Gastrocnemius medialis (tissue), 4 donors: Measurements from ENCODE around the gene DSCAML1. TPM values are rescaled to one million over a fixed set of nuclear protein-coding genes. Genes with fewer than 3 reads are reported as not detected.

Experiments used
- ATAC-seq, 2 donors: fragments of 150-250 bp; one replicate each; pipeline ENCODE4 v1.9.1; 2016
- DNase-seq, 2 donors: peaks; one replicate each; pipeline ENCODE4 v3.0.0-alpha.2; 2019
- H3K27ac ChIP-seq, 4 donors: fragments of 200-600 bp; sonication (generic); 1 replicate in 1 of 4; 2 replicates in 3 of 4; pipeline ENCODE4 v1.5.1; 2016 to 2018; ENCODE audit warnings: mild to moderate bottlenecking in 2 of 4, moderate library complexity in 1 of 4
- H3K27me3 ChIP-seq, 3 donors: fragments of 200-600 bp; sonication (generic) in 2 of 3; 1 replicate in 1 of 3; 2 replicates in 2 of 3; pipeline versions ENCODE4 v1.5.1 to v1.6.0; 2016 to 2019; ENCODE audit warnings: mild to moderate bottlenecking in 1 of 3, moderate library complexity in 1 of 3
- H3K36me3 ChIP-seq, 2 donors: fragments of 200-600 bp; sonication (generic) in 1 of 2; one replicate each; pipeline ENCODE4 v1.5.1; 2017 to 2018
- H3K4me1 ChIP-seq, 2 donors: fragments of 200-600 bp; sonication (generic) in 1 of 2; one replicate each; pipeline ENCODE4 v1.5.1; 2016 to 2017; ENCODE audit warnings: mild to moderate bottlenecking in 2 of 2
- H3K4me3 ChIP-seq, 4 donors: fragments of 200-600 bp; sonication (generic) in 3 of 4; 1 replicate in 1 of 4; 2 replicates in 3 of 4; pipeline ENCODE4 v1.5.1; 2016 to 2019; ENCODE audit warnings: mild to moderate bottlenecking in 2 of 4
- H3K9me3 ChIP-seq, 3 donors: fragments of 200-600 bp; sonication (generic) in 2 of 3; 1 replicate in 1 of 3; 2 replicates in 2 of 3; pipeline ENCODE4 v1.5.1; 2016 to 2019
- POLR2A ChIP-seq, 2 donors: fragments of 450-650 bp; IDR thresholded peaks; one replicate each; pipeline ENCODE4 v1.6.1; 2017; ENCODE audit warnings: antibody characterized with exemption in 2 of 2, mild to moderate bottlenecking in 2 of 2, moderate library complexity in 2 of 2
- in situ Hi-C, 4 donors: fragments of 200-750 bp; cut with MboI; loops; one replicate each; pipeline versions ENCODE4 v1.15.0 to v1.8.0; 2017; ENCODE audit warnings: low sequenced_read_pairs in 4 of 4
- intact Hi-C: fragments of 100-400 bp; cut with DNase I; formaldehyde crosslinking; loops from one replicate; pipeline ENCODE4 v1.15.1; 2023; ENCODE audit warnings: low total_unique reads
- total RNA-seq, 4 donors: library from RNA; depleted of rRNA; stranded (reverse); fragments of >200 nt; gene quantifications; one replicate each; pipeline versions ENCODE4 v1.1.0 to v1.2.3, GENCODE V29; 2016
- TF ChIP-seq, protein P1 (sequence below), 5 experiments: fragments of 450-650 bp in 3 of 5; fragments of 200-600 bp in 2 of 5; sonication (generic) in 2 of 5; IDR thresholded peaks in 4 of 5; conservative IDR thresholded peaks in 1 of 5; 1 replicate in 4 of 5; 2 replicates in 1 of 5; pipeline ENCODE4 v1.5.1; 2016 to 2019; ENCODE audit warnings: antibody characterized with exemption in 5 of 5, mild to moderate bottlenecking in 3 of 5, moderate library complexity in 3 of 5

The DSCAML1 gene
- total RNA-seq, 4 donors from 2014 or later, result 0.05 to 0.15 (median 0.07) TPM

- Histone ChIP-seq H3K9me3 (no peaks in the 10 kb centered on the region), H3K27ac (no peak overlapping the region), H3K27me3 (peaks cover 0 to 18% (median 0%) of the 10 kb centered on the region in 3 donors), H3K4me1 (no peaks in the 10 kb centered on the region), H3K4me3 (no peak overlapping the region), H3K36me3 (no peaks in the 10 kb centered on the region)
- in situ Hi-C loops, result no loop called here
- ATAC-seq (no peak), DNase-seq (no peak)
- no peak for TF ChIP-seq POLR2A (IDR thresholded peaks at IDR 0.05)
- TF ChIP-seq, protein P1, sequence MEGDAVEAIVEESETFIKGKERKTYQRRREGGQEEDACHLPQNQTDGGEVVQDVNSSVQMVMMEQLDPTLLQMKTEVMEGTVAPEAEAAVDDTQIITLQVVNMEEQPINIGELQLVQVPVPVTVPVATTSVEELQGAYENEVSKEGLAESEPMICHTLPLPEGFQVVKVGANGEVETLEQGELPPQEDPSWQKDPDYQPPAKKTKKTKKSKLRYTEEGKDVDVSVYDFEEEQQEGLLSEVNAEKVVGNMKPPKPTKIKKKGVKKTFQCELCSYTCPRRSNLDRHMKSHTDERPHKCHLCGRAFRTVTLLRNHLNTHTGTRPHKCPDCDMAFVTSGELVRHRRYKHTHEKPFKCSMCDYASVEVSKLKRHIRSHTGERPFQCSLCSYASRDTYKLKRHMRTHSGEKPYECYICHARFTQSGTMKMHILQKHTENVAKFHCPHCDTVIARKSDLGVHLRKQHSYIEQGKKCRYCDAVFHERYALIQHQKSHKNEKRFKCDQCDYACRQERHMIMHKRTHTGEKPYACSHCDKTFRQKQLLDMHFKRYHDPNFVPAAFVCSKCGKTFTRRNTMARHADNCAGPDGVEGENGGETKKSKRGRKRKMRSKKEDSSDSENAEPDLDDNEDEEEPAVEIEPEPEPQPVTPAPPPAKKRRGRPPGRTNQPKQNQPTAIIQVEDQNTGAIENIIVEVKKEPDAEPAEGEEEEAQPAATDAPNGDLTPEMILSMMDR (IDR thresholded peaks at IDR 0.05 in 4 of 5, conservative IDR thresholded peaks at IDR 0.05 in 1 of 5), result no peak
- intact Hi-C loops, result no loop called here
Observed at GRCh38 chr11:117600234-117600783, 196.7 kb downstream of the DSCAML1 start.

DNA sequence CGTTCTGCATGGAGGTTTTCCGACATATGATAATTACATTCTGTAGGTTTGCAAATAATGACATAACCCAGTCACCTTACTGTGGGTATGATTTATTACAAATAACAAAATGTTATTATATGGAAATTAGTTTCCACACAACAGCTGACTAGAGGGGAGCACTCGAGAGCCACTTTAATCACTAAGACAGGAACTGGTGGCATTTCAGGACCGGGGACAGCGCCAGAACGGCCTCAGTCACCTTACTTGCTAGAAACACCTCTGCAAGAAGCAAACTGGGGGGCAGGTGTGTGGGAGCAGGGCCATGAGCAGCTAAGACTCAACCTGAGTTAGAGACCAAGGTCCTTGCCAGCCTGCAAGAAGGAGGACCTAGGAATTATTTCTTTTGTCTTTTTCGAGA is 199.9 kb downstream of the DSCAML1 start:
- DNase-seq (no peak), ATAC-seq (no peak)
- H3K4me1 ChIP-seq, result no peaks in the 10 kb centered on the region
- H3K27ac ChIP-seq, result no peak overlapping the region
- H3K27me3 ChIP-seq, result peaks cover 0 to 18% (median 0%) of the 10 kb centered on the region in 3 donors
- no peak overlapping the region for H3K4me3 ChIP-seq
- in situ Hi-C loops, result no loop called here
- H3K9me3 ChIP-seq, result no peaks in the 10 kb centered on the region
- intact Hi-C loops, result no loop called here
- TF ChIP-seq, protein P1 (IDR thresholded peaks at IDR 0.05 in 4 of 5, conservative IDR thresholded peaks at IDR 0.05 in 1 of 5), result no peak
- TF ChIP-seq POLR2A (IDR thresholded peaks at IDR 0.05), result no peak
- H3K36me3 ChIP-seq, result no peaks in the 10 kb centered on the region

DNA sequence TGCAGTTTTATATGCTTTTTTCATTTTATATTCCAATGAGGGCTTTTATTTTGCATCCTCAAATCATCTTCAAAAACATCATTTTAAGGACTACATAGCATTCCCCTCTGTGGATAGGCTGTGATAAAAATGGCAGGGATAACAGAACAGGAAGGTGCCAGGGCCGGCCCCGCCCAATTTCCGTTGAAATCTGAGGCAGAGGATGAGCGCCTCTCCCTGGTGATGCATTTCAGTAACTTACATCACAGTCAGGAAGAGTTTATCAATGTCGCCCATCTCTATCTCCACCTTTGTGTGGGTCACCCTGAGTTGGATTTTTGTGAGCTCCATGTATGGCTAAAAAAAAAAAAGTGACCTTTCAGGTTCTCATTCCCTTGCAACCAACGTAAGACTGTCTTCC is 201.6 kb downstream of the DSCAML1 start:
- Histone ChIP-seq H3K27me3 (peaks cover 0 to 14% (median 0%) of the 10 kb centered on the region in 3 donors), H3K4me3 (no peak overlapping the region), H3K36me3 (no peaks in the 10 kb centered on the region), H3K4me1 (no peaks in the 10 kb centered on the region), H3K9me3 (no peaks in the 10 kb centered on the region), H3K27ac (no peak overlapping the region)
- TF ChIP-seq, protein P1 (IDR thresholded peaks at IDR 0.05 in 4 of 5, conservative IDR thresholded peaks at IDR 0.05 in 1 of 5), result no peak
- TF ChIP-seq POLR2A (IDR thresholded peaks at IDR 0.05), result no peak
- intact Hi-C loops (no loop called here), in situ Hi-C loops (no loop called here)
- ATAC-seq (no peak), DNase-seq (no peak)

GRCh38 chr11:117594721-117595120 is 202.3 kb downstream of the DSCAML1 start:
- no peak for ATAC-seq
- intact Hi-C loops, result no loop called here

More at GRCh38 chr11:117594721-117595120, 202.3 kb downstream of the DSCAML1 start:
- H3K27ac ChIP-seq, result no peak overlapping the region
- no peaks in the 10 kb centered on the region for H3K9me3 ChIP-seq
- DNase-seq, result no peak
- in situ Hi-C loops, result no loop called here
- no peaks in the 10 kb centered on the region for H3K4me1 ChIP-seq
- H3K36me3 ChIP-seq, result no peaks in the 10 kb centered on the region
- TF ChIP-seq, protein P1 (IDR thresholded peaks at IDR 0.05 in 4 of 5, conservative IDR thresholded peaks at IDR 0.05 in 1 of 5), result no peak
- TF ChIP-seq POLR2A (IDR thresholded peaks at IDR 0.05), result no peak
- no peak overlapping the region for H3K4me3 ChIP-seq
- H3K27me3 ChIP-seq, result peaks cover 0 to 10% (median 0%) of the 10 kb centered on the region in 3 donors
